ENCODE data around the gene TMPRSS15. TPM values are rescaled to one million over a fixed set of nuclear protein-coding genes. Genes with fewer than 3 reads are reported as not detected.

The TMPRSS15 gene
- total and polyA plus RNA-seq, 12 donors: 0.06 TPM; not detected in 11

GRCh38 chr21:18369115-18369514 is 34.5 kb downstream of the TMPRSS15 start:
- ATAC-seq (no peak), DNase-seq (no peak)
- Histone ChIP-seq H3K4me1 (no peaks in the 10 kb centered on the region), H3K27ac (no peak overlapping the region), H3K36me3 (no peaks in the 10 kb centered on the region), H3K9me3 (no peaks in the 10 kb centered on the region), H3K27me3 (no peaks in the 10 kb centered on the region), H3K4me3 (no peak overlapping the region)
- intact Hi-C loops (cut with DNase I): loop anchor here in 1 of 10 donors (10.0 kb wide), 1 partner anchor 74 kb away; no protein-coding TSS in a partner anchor
- 25 to 34% methylated on average over 4 of the region's 4 CpGs for WGBS, 2 donors
- TF ChIP-seq, protein P1, sequence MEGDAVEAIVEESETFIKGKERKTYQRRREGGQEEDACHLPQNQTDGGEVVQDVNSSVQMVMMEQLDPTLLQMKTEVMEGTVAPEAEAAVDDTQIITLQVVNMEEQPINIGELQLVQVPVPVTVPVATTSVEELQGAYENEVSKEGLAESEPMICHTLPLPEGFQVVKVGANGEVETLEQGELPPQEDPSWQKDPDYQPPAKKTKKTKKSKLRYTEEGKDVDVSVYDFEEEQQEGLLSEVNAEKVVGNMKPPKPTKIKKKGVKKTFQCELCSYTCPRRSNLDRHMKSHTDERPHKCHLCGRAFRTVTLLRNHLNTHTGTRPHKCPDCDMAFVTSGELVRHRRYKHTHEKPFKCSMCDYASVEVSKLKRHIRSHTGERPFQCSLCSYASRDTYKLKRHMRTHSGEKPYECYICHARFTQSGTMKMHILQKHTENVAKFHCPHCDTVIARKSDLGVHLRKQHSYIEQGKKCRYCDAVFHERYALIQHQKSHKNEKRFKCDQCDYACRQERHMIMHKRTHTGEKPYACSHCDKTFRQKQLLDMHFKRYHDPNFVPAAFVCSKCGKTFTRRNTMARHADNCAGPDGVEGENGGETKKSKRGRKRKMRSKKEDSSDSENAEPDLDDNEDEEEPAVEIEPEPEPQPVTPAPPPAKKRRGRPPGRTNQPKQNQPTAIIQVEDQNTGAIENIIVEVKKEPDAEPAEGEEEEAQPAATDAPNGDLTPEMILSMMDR (IDR thresholded peaks at IDR 0.05): peak in 6 of 9 donors; percentile 25 to 46 (median 28)

DNA sequence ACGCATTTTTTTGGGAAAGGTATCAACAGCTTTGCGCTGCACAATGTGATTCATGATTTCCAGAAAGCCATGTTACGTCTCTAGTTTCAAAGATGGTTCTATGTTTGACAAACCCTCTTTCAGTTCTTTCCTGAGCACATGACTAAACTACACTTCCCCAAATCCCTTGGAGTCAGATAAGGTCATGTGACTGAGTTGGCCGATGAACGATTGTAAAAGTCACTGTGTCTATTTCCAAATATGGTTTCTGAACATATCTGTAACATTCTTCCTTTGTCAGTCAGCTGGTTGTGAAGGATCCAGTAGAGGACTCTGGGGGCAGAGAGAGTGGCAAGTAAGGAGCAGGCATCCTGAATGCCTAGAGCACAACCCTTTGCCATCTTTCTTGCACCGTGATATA is 35.4 kb downstream of the TMPRSS15 start:
- TF ChIP-seq, protein P1 (IDR thresholded peaks at IDR 0.05): no peak
- Histone ChIP-seq H3K4me3 (no peak overlapping the region), H3K27me3 (no peaks in the 10 kb centered on the region), H3K4me1 (no peaks in the 10 kb centered on the region), H3K9me3 (no peaks in the 10 kb centered on the region), H3K36me3 (no peaks in the 10 kb centered on the region), H3K27ac (no peak overlapping the region)
- intact Hi-C loops (cut with DNase I): loop anchor here in 1 of 10 donors (10.0 kb wide), 1 partner anchor 73 kb away; no protein-coding TSS in a partner anchor
- 69 to 77% methylated on average over 6 of the region's 6 CpGs for WGBS, 2 donors
- DNase-seq (no peak), ATAC-seq (no peak)

- Histone ChIP-seq H3K27ac (no peak overlapping the region), H3K36me3 (no peaks in the 10 kb centered on the region), H3K4me1 (no peaks in the 10 kb centered on the region), H3K27me3 (no peaks in the 10 kb centered on the region), H3K9me3 (peaks cover 0 to 6% (median 0%) of the 10 kb centered on the region in 11 donors), H3K4me3 (no peak overlapping the region)
- WGBS, 2 donors: 48 to 55% methylated on average over 2 of the region's 2 CpGs
- TF ChIP-seq, protein P1 (IDR thresholded peaks at IDR 0.05): no peak
- DNase-seq (no peak), ATAC-seq (no peak)
- intact Hi-C loops (cut with DNase I): loop anchor here in 1 of 10 donors (10.0 kb wide), 1 partner anchor 52 kb away; no protein-coding TSS in a partner anchor
Measured at GRCh38 chr21:18356801-18357200, 46.8 kb downstream of the TMPRSS15 start.

GRCh38 chr21:18354947-18355346 is 48.6 kb downstream of the TMPRSS15 start:
- no peak for ATAC-seq
- 86 to 94% methylated on average over 1 of the region's 1 CpG for WGBS, 2 donors

More at GRCh38 chr21:18354947-18355346, 48.6 kb downstream of the TMPRSS15 start:
- H3K27me3 ChIP-seq: no peaks in the 10 kb centered on the region
- no peaks in the 10 kb centered on the region for H3K4me1 ChIP-seq
- no peak overlapping the region for H3K4me3 ChIP-seq
- intact Hi-C loops (cut with DNase I): loop anchor here in 1 of 10 donors (10.0 kb wide), 1 partner anchor 50 kb away; no protein-coding TSS in a partner anchor
- no peak overlapping the region for H3K27ac ChIP-seq
- TF ChIP-seq, protein P1 (IDR thresholded peaks at IDR 0.05): no peak
- no peaks in the 10 kb centered on the region for H3K9me3 ChIP-seq
- no peak for DNase-seq
- no peaks in the 10 kb centered on the region for H3K36me3 ChIP-seq

Measured in heart right ventricle (tissue), 16 donors.